Measurements from ENCODE around the gene FZD10. TPM values are rescaled to one million over a fixed set of nuclear protein-coding genes. Genes with fewer than 3 reads are reported as not detected.

The FZD10 gene
- total RNA-seq, 1 experiment from 2014 or later: not detected

GRCh38 chr12:130152386-130152785 lies 9.9 kb upstream of the FZD10 start:
- no peak overlapping the region for H3K9ac ChIP-seq (ENCODE audit: low read length)
- H3K27ac ChIP-seq (ENCODE audit: low read depth, low read length): no peak overlapping the region
- BruUV-seq (replicated peaks): no TSS peak
- peaks cover 6 to 11% of the 10 kb centered on the region in 2 experiments; a peak in 2 of 4 replicates for H3K9me3 ChIP-seq (ENCODE audit: control insufficient read depth in 1 of 2, insufficient read depth in 1 of 2, low read depth in 1 of 2, low read length in 2 of 2)
- no peak overlapping the region for H2AFZ ChIP-seq (ENCODE audit: low read depth, low read length, poor library complexity, severe bottlenecking)
- H4K20me1 ChIP-seq (ENCODE audit: insufficient read depth): no peaks in the 10 kb centered on the region
- DNase-seq (ENCODE audit: low read depth, low spot score) (no peak), ATAC-seq (no peak)
- H3K4me2 ChIP-seq (ENCODE audit: low read length): no peak overlapping the region
- no peaks in the 10 kb centered on the region for H3K9me2 ChIP-seq (ENCODE audit: insufficient read depth)
- RAD21 ChIA-PET (ENCODE audit: low non-redundant PET in 1 of 2, low total read pairs in 2 of 2, uncharacterized antibody in 2 of 2, unreplicated experiment in 2 of 2): no interaction called here
- no peak overlapping the region for H3K4me3 ChIP-seq (replicated peaks in 1 of 2; ENCODE audit: low read depth in 1 of 2, low read length in 2 of 2)
- POLR2A ChIA-PET: no interaction called here
- CTCF ChIA-PET: no interaction called here
- intact Hi-C loops (cut with micrococcal nuclease): no loop called here
- no peaks in the 10 kb centered on the region for H3K27me3 ChIP-seq (ENCODE audit: insufficient read depth, low read length)
- H3K79me2 ChIP-seq (ENCODE audit: insufficient read depth, low read length): no peaks in the 10 kb centered on the region
- H3K36me3 ChIP-seq (ENCODE audit: control insufficient read depth in 1 of 2, insufficient read depth in 2 of 2, low read length in 2 of 2): no peaks in the 10 kb centered on the region
- H3K4me1 ChIP-seq (ENCODE audit: control insufficient read depth in 1 of 2, insufficient read depth in 2 of 2, low read length in 2 of 2): no peaks in the 10 kb centered on the region
- no peak for TF ChIP-seq ZFX (IDR thresholded peaks at IDR 0.05)
- TF ChIP-seq CTCF (IDR thresholded peaks at IDR 0.05 in 2 of 3, conservative IDR thresholded peaks at IDR 0.05 in 1 of 3; ENCODE audit: borderline replicate concordance in 1 of 3, insufficient read depth in 1 of 3, low read depth in 2 of 3, low read length in 2 of 3): no peak
- TF ChIP-seq JUND (IDR thresholded peaks at IDR 0.05): no peak
- TF ChIP-seq CBX3 (IDR thresholded peaks at IDR 0.05; ENCODE audit: low read depth): no peak
- TF ChIP-seq ZBTB33 (IDR thresholded peaks at IDR 0.05; ENCODE audit: extremely low read depth, insufficient replicate concordance, low read length): no peak
- TF ChIP-seq SP1 (IDR thresholded peaks at IDR 0.05; ENCODE audit: low read depth): no peak
- no peak for TF ChIP-seq EGR1 (IDR thresholded peaks at IDR 0.05; ENCODE audit: low read depth)
- no peak for TF ChIP-seq REST (IDR thresholded peaks at IDR 0.05; ENCODE audit: low read depth)
- TF ChIP-seq ATF3 (IDR thresholded peaks at IDR 0.05): no peak
- no peak for TF ChIP-seq YY1 (IDR thresholded peaks at IDR 0.05; ENCODE audit: extremely low read depth, insufficient replicate concordance, low read depth, low read length)
- no peak for TF ChIP-seq CEBPB (IDR thresholded peaks at IDR 0.05; ENCODE audit: low read depth)
- TF ChIP-seq TCF7L2 (IDR thresholded peaks at IDR 0.05; ENCODE audit: borderline replicate concordance, extremely low read depth, insufficient read depth, insufficient read length): no peak
- no peak for TF ChIP-seq EZH2 (IDR thresholded peaks at IDR 0.05)
- no peak for TF ChIP-seq RAD21 (IDR thresholded peaks at IDR 0.05; ENCODE audit: low read depth)
- no peak for TF ChIP-seq SIN3A (IDR thresholded peaks at IDR 0.05; ENCODE audit: low read depth)
- TF ChIP-seq SRF (IDR thresholded peaks at IDR 0.05; ENCODE audit: low read depth): no peak
- TF ChIP-seq ELF1 (IDR thresholded peaks at IDR 0.05; ENCODE audit: borderline replicate concordance, low read depth): no peak
- TF ChIP-seq POLR2A (IDR thresholded peaks at IDR 0.05; ENCODE audit: borderline replicate concordance, extremely low read depth, insufficient read depth, insufficient read length): no peak

Data from HCT116 (cell line).